Sigmoid colon (tissue), 7 donors: ENCODE measurements around the gene ZFHX3. TPM values are rescaled to one million over a fixed set of nuclear protein-coding genes. Genes with fewer than 3 reads are reported as not detected.

Source experiments
- DNase-seq: peaks from one replicate; pipeline ENCODE4 v3.0.0-alpha.2; 2019
- H3K27ac ChIP-seq, 4 donors: fragments of 200-600 bp; sonication (generic); one replicate each; pipeline ENCODE4 v1.5.1; 2016 to 2019; ENCODE audit warnings: mild to moderate bottlenecking in 1 of 4
- H3K27me3 ChIP-seq, 3 donors: fragments of 200-600 bp; sonication (generic); one replicate each; pipeline ENCODE4 v1.5.1; 2019; ENCODE audit warnings: mild to moderate bottlenecking in 1 of 3
- H3K36me3 ChIP-seq, 4 donors: fragments of 200-600 bp; sonication (generic); one replicate each; pipeline ENCODE4 v1.5.1; 2016 to 2019
- H3K4me1 ChIP-seq, 4 donors: fragments of 200-600 bp; sonication (generic); one replicate each; pipeline ENCODE4 v1.5.1; 2017 to 2019
- H3K4me3 ChIP-seq, 4 donors: fragments of 200-600 bp; sonication (generic); one replicate each; pipeline ENCODE4 v1.5.1; 2017 to 2019; ENCODE audit warnings: mild to moderate bottlenecking in 2 of 4, moderate library complexity in 1 of 4
- H3K9me3 ChIP-seq, 4 donors: fragments of 200-600 bp in 3 of 4; sonication (generic) in 3 of 4; one replicate each; pipeline versions ENCODE4 v1.5.1 to v1.6.1; 2013 to 2019
- EP300 ChIP-seq, 4 donors: sonication (generic); formaldehyde crosslinking; IDR thresholded peaks; one replicate each; pipeline ENCODE4 v1.6.1; 2017; ENCODE audit warnings: antibody characterized with exemption in 4 of 4
- POLR2A ChIP-seq, 2 donors: fragments of 450-650 bp; IDR thresholded peaks; one replicate each; pipeline ENCODE4 v1.6.1; 2016; ENCODE audit warnings: antibody characterized with exemption in 2 of 2, mild to moderate bottlenecking in 2 of 2, moderate library complexity in 2 of 2
- POLR2AphosphoS5 ChIP-seq, 4 donors: sonication (generic); formaldehyde crosslinking; IDR thresholded peaks; one replicate each; pipeline ENCODE4 v1.6.1; 2017; ENCODE audit warnings: antibody characterized with exemption in 4 of 4
- WGBS, 2 donors: extraction: QIAGEN DNeasy Blood & Tissue Kit; methylation state at CpG; one replicate each; pipeline ENCODE4 v1.1.7; 2013; 5-methylcytosine and 5-hydroxymethylcytosine counted together
- intact Hi-C: fragments of 100-400 bp; cut with DNase I; formaldehyde crosslinking; loops from one replicate; pipeline ENCODE4 v1.15.1; 2023
- polyA plus RNA-seq, 3 donors: library from polyadenylated mRNA; stranded (reverse); fragments of 200-250 nt; gene quantifications; one replicate each; pipeline ENCODE4 v1.2.3, GENCODE V29; 2013
- total RNA-seq, 4 donors: library from RNA; depleted of rRNA; stranded (reverse); fragments of >200 nt; gene quantifications; one replicate each; pipeline ENCODE4 v1.1.0, GENCODE V29; 2016
- TF ChIP-seq, protein P1 (sequence below), 4 experiments: fragments of 450-650 bp in 3 of 4; fragments of 200-600 bp in 1 of 4; IDR thresholded peaks; one replicate each; pipeline ENCODE4 v1.5.1; 2016 to 2019; ENCODE audit warnings: antibody characterized with exemption in 4 of 4, mild to moderate bottlenecking in 3 of 4, moderate library complexity in 2 of 4
- donor health status: healthy with polysubstance abuse.
- donor health status: Bipolar disorder and iron deficiency.
- donor health status: healthy.

ZFHX3 gene
- total RNA-seq (10 to 100 TPM; 17.8 to 38.8 (median 19.1) TPM), polyA plus RNA-seq (1 to 10 TPM in 2 of 3 donors, under 1 TPM in 1; 0.69 to 4.3 (median 1.2) TPM)

- Histone ChIP-seq H3K27me3 (no peaks in the 10 kb centered on the region), H3K36me3 (no peaks in the 10 kb centered on the region), H3K9me3 (no peaks in the 10 kb centered on the region), H3K4me3 (peak within 1 kb of the TSS; percentile 78 to 90 (median 84)), H3K4me1 (peaks cover 3 to 92% (median 88%) of the 10 kb centered on the region in 4 donors), H3K27ac (peak within 1 kb of the TSS; percentile 94 to 99 (median 97))
- WGBS, 2 donors: 1% methylated on average over 64 of the region's 64 CpGs
- DNase-seq: peak; percentile 90
- intact Hi-C loops: loop anchor here (2.0 to 10.0 kb wide), 4 partner anchors 59 to 383 kb away; no protein-coding TSS in a partner anchor
- TF ChIP-seq, protein P1, sequence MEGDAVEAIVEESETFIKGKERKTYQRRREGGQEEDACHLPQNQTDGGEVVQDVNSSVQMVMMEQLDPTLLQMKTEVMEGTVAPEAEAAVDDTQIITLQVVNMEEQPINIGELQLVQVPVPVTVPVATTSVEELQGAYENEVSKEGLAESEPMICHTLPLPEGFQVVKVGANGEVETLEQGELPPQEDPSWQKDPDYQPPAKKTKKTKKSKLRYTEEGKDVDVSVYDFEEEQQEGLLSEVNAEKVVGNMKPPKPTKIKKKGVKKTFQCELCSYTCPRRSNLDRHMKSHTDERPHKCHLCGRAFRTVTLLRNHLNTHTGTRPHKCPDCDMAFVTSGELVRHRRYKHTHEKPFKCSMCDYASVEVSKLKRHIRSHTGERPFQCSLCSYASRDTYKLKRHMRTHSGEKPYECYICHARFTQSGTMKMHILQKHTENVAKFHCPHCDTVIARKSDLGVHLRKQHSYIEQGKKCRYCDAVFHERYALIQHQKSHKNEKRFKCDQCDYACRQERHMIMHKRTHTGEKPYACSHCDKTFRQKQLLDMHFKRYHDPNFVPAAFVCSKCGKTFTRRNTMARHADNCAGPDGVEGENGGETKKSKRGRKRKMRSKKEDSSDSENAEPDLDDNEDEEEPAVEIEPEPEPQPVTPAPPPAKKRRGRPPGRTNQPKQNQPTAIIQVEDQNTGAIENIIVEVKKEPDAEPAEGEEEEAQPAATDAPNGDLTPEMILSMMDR (IDR thresholded peaks at IDR 0.05): no peak
- TF ChIP-seq POLR2A (IDR thresholded peaks at IDR 0.05): peak in 1 of 2 donors; percentile 20
- TF ChIP-seq EP300 (IDR thresholded peaks at IDR 0.05): no peak
- TF ChIP-seq POLR2AphosphoS5 (IDR thresholded peaks at IDR 0.05): peak; percentile 31 to 60 (median 51)
These were observed at the start of gene ZFHX3 for GRCh38 chr16:73047536-73048291. ZFHX3 (minus strand) TSS chr16:73048128; CDS start chr16:72960145, 87,983 bp downstream.

- Histone ChIP-seq H3K4me1 (peaks cover 0 to 6% (median 0%) of the 10 kb centered on the region in 4 donors), H3K9me3 (no peaks in the 10 kb centered on the region), H3K36me3 (no peaks in the 10 kb centered on the region), H3K27ac (no peak overlapping the region), H3K4me3 (no peak overlapping the region), H3K27me3 (no peaks in the 10 kb centered on the region)
- TF ChIP-seq POLR2AphosphoS5 (IDR thresholded peaks at IDR 0.05) (no peak), EP300 (IDR thresholded peaks at IDR 0.05) (no peak), POLR2A (IDR thresholded peaks at IDR 0.05) (no peak)
- TF ChIP-seq, protein P1 (IDR thresholded peaks at IDR 0.05): no peak
- WGBS, 2 donors: 53 to 88% methylated on average over 3 of the region's 3 CpGs
- no peak for DNase-seq
- intact Hi-C loops: no loop called here
These were observed 48.6 kb upstream of the ZFHX3 start for GRCh38 chr16:73096510-73096909.

- H3K9me3 ChIP-seq: no peaks in the 10 kb centered on the region
- no peaks in the 10 kb centered on the region for H3K27me3 ChIP-seq
- no peak overlapping the region for H3K4me3 ChIP-seq
- no peak for DNase-seq
- peak overlapping the region in 1 of 4 donors; percentile 11 for H3K27ac ChIP-seq
- H3K4me1 ChIP-seq: peaks cover 0 to 6% (median 0%) of the 10 kb centered on the region in 4 donors
- intact Hi-C loops: no loop called here
- TF ChIP-seq POLR2AphosphoS5 (IDR thresholded peaks at IDR 0.05): no peak
- TF ChIP-seq EP300 (IDR thresholded peaks at IDR 0.05): no peak
- no peak for TF ChIP-seq POLR2A (IDR thresholded peaks at IDR 0.05)
- TF ChIP-seq, protein P1 (IDR thresholded peaks at IDR 0.05): no peak
- no peaks in the 10 kb centered on the region for H3K36me3 ChIP-seq
- 7 to 46% methylated on average over 9 of the region's 9 CpGs for WGBS, 2 donors
These were observed 48.0 kb upstream of the ZFHX3 start for GRCh38 chr16:73095885-73096421.

- no peaks in the 10 kb centered on the region for H3K9me3 ChIP-seq
- WGBS, 2 donors: 22 to 62% methylated on average over 6 of the region's 6 CpGs
- TF ChIP-seq, protein P1 (IDR thresholded peaks at IDR 0.05): no peak
- no peak for TF ChIP-seq POLR2A (IDR thresholded peaks at IDR 0.05)
- TF ChIP-seq EP300 (IDR thresholded peaks at IDR 0.05): no peak
- TF ChIP-seq POLR2AphosphoS5 (IDR thresholded peaks at IDR 0.05): no peak
- no peaks in the 10 kb centered on the region for H3K36me3 ChIP-seq
- no peak for DNase-seq
- no peak overlapping the region for H3K27ac ChIP-seq
- intact Hi-C loops: no loop called here
- no peaks in the 10 kb centered on the region for H3K27me3 ChIP-seq
- H3K4me3 ChIP-seq: no peak overlapping the region
- H3K4me1 ChIP-seq: peaks cover 0 to 6% (median 0%) of the 10 kb centered on the region in 4 donors
These were observed 47.4 kb upstream of the ZFHX3 start for GRCh38 chr16:73095142-73095820.
